ENCODE results near the gene NOS2.

Gene NOS2

DNA sequence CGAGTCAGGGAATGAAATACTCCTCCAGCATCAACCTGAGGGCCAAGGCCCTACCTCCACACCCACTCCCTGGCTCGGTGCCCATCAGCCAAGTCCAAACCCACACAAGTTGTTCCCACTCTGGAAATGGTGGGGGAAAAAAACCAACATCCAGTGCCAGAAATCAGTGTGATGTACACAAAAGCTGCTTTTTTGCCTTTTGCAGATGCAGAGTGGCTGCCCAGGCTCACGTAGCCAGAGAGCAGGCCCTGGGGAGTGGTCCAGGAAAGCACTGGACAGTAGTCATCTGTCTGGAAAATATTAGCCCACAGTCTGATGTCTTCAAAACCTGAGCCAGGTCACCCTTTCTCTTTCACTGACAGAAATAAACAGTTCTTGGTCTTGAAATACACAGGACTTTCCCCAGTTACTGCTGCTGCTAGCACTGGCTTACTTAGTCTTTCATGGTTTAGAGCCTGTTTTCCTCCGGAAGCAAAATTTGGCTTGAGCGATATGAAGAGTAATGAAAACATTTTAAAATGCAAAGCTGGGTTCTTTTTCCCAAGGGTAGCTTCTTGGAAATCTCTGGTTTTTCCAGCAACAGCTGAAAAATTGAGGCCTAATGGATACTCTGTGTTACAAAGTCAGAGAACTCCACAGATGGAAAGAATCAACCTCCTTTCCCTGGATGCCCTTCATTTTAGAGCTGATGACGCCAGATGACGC, 18.2 kb upstream of the NOS2 start:
- no peak for DNase-seq

DNA sequence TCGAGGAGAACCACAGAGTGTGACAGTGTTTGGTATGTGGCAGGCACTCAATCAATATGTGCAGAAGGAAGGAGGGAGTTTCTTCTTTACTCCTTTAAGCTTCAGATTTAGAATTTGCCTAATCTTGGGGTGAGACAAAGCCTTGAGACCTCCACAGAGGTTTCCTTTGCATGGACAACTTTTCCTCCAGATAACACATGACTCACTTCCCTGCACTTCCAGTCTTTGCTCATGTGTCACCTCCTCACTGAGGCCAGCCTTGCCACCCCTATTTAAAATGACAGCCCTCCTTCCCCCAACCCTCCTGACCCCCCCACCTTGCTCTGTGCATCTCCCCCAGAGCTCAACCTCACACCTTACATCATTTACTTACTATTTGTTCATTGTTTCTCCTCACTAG, 17.4 kb upstream of the NOS2 start:
- no peak for DNase-seq

DNA sequence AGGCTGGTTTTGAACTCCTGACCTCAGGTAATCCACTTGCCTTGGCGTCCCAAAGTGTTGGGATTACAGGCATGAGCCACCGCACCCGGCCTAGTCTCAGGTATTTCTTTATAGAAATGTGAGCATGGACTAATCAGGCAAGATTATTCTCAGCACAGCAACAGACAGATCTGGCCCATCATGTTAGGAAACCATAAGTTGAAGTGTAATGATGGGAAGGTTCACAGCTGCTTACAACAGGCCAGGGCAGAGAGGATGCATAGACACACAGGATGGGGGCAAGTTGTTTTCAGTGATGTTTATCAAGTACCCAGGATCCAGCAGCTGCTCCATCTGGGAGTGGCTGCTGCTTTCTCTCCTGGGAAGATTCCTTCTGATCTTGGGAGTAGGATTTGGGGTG, 16.6 kb upstream of the NOS2 start:
- no peak for DNase-seq

DNA sequence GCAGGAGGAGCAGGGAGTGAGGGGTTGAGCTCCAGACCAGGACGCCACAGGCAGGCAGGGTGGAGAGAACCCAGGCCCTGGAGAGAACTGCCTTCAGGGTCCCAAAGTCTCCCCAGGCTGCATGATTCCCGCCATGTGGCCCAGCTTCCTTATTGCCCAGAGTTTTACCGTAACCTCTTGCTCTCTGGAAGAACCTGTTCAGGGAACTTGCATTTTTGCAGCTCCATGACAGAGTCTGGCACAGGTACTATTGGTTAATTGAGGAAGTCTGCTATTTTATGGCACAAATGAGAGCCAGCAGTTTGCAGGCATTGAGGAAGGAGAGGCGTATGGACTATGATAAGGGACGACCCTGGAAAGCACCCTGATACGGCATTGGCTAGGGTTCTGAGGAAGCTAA, 11.6 kb upstream of the NOS2 start:
- no peak for DNase-seq

DNA sequence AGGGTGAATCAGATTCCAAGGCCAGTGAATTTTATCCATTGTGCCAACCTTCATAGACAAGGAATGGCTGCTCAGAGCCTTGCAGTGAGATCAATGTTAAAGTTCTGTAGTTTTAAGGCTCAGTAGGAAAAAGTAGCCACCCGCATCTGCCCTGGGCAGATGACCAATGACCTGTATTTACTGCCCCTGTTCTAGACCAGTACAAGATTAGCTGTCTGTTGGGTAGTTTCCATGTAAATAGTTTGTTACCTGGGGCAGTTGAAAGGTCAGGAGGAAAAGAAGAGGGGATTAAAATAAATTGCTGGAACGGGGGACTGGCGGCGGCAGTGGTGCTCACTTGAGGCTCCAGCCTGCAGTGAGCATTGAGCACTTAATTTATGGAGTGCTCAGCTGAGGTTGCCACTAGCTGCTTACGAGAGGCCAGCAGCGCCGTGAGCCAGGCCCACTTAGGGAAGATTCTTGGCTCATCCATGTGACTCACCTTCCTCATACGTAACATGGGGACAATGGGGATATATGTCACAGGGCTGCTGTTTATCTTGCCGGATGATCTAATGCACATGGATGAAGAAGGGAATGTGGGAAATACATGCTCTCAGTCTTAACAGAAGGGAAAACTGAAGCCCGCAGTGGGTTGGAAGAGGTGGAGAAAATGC, 10.7 kb upstream of the NOS2 start:
- DNase-seq = no peak

DNA sequence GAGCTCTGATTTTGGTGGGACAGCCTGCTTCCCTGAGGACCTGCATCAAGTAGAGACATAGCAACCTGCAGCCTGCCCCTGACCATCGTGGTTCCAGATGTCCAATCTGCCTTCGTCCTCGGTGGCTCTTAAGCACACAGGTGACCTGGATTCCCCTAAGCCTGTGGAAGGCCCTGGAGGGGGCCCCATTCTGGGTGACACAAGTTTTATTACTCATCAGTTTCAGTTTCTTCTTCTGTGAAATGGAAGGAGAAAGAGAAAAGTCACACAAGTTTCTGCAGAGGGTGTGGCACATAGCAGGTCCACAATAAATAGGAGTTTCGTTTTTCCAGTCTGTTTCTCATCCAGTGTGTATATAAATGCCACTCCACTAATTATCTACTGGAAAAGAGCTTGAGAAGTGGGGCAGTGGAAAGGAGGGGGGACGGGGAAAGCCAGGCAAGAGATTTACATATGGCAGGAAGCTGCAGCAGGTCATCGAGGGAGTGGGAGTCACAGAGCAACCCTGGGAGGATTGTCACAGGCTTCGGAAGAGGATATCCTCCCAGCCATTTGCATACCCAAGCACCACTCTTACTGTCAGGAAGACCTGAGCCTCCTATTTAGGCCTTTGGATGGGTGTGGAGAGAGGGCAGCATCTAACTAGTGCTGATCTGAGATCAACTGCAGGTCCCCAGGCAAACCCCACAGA, 10.0 kb upstream of the NOS2 start:
- no peak for DNase-seq

DNA sequence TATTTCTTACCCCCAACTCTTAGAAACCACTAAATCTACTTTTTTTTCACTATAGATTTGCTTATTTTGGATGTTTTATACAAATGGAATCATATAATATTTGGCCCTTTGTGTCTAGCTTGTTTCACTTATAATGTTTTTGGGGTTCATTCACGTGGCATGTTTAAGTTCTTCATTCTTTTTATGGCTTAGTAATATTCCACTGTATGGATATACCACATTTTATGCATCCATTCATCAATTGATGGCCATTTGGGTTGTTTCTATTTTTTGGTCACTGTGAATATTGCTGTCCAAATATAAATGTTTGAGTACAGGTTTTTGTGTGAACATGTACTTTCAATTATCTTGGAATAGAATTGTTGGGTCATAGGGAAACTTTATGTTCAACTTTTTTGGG, 9.2 kb upstream of the NOS2 start:
- DNase-seq = no peak

DNA sequence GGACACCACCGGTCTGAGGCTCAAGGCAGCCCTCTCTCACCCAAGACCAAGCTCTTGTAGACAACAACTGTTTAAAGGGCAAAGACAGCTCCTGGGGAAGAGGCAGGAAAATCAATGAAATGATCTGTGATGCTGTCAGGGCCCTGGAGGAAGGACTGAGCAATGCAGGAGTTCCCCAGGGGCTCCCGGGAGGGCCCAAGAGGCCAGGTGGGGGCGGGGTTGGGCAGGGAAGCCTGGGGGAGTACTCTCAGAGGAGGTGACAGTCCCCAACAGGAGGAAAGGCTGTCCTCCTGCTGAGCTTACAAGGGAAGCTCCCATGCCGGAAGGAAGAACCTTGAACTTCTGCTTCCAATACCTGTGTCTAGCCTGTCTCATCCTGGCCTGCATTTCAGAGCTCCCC, 8.3 kb upstream of the NOS2 start:
- no peak for DNase-seq

DNA sequence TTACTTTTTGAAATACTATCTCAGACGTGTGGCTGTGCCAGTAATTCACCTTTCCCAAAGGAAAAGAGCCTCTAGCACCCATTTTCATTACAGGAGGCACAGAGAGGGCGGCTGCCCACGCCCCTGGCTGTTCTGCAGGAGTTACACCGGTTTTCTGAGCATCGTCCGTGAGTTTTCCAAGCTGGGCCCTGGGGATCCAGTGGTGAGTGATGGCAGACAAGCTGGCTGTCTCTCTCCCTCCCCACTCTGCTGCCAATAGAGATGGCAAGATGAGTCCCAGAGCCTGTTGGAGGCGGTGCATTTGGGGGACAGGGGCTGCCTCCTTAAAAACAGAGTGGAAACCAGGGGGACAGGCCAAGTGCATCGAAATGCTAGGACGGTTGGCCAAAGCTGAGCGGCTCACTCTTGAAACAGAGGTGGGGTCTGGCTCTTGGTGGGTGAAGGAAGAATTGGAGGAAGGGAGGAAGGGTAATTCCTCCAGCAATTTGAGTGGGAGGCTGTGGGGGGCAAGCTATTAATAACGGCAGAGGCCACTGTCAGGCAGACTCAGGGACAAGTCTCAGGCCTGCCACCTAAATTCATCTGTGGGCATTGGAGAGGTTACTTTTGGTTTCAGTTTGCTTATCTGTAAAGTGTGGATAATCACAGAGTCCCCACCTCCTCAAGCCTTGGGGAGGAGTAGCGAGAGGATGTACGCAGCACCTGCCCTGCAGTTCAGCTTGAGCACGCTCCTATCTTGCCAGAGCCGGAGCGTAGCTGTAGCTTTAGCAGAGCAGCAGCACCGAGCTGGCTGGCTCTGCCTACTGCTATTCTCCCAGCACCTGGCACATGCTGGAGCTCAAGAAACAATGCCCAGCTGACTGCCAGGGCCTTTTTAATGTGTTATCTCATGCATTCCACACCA, 7.5 kb upstream of the NOS2 start:
- DNase-seq = no peak

DNA sequence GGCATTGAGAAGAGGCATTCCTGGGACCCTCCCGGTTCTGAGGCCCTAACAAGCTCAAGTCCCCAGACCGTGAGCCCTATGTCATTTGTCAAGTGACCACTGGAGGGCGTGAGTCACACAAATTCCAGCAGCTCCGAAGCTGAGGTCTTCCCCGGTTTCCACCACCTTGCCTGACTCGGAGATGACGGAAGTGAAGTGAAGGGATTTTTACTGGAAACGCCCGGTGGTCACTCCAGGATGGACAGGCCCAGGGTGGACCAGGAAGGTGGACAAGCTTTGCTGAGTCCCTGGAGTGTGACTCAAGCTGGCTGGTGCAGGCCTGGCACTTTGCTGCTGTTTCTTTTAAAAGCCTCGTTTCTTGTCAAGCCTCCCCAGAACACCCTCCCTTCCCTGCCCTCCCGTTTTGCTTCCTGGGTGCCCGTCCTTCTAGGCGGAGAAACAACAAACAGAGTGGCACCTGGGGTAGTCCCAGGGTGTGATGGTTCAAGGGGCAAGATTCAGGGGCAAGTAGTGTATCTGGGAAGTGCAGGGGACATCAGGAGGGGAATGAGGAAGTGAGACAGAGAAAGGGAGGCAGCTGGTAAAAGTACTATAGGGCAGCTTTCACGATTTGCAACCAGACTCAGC, 5.3 kb upstream of the NOS2 start:
- DNase-seq = peak; percentile 62 to 70

DNA sequence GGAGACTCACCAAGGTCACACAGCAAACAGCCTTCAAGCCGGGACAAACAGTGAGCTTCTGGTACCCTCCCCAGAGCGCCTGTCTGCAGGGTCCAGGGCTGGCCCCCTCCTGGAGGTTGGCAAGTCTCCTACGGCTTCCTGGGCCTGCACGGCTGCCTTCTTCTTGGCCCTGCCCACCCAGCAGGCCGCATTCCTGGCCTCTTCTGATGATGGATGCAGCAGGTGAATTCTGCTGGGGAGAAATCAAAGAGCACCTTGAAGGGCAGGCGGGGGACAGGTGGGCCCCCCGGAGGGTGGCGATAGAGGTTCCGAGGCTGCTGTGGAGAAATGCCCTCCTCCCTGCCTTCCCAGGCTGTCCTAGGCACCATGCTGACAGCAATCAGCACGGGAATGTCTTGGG, 3.8 kb upstream of the NOS2 start:
- DNase-seq = no peak

DNA sequence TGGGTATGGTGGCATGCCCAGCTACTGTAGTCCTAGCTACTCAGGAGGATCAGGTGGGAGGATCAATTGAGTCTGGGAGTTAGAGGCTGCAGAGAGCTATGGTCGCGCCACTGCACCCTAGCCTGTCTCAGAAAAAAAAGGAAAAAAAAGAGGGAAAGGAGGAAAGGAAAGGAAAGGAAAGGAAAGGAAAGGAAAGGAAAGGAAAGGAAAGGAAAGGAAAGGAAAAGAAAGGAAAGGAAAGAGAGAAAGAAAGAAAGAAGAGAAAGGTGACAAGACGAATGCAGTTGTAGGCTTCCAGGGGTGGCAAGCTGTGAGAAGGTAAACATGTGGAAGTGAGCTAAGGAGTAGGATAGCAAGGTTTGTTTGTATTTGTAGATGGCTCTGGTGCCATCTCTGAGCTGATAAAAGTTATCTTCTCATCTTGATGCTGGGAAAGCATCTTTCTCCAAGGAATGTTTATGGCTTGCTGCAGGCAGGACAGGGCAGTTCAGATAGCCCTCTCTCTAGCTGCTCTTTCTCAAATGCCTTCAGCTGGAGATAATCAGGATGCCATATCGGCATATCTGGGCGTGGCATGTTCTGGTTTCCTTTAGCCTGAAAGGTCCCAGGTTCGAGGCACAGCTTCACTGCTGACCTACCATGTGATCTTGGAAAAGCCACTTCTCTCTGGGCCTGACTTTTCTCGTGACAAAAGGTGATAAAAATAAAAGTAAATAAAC, 2.8 kb upstream of the NOS2 start:
- no peak for DNase-seq

DNA sequence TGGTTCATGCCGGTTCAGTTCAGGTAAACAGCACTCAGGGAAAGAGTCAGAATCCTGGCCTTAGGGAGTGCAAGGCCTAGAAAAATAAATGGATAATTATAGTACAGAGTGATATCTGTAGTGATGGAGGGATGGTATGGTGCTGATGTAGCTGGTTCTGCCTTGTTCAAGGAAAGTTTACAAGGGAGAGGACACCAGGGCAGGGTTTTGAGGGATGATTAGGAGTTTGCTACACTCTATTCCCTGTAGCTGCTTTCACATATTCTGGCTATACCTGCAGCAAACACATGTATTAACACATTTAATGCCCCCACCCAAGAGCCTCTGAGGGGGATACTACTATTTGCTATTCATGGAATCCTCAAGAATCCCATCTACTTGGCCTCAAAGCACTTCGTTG, 1.7 kb upstream of the NOS2 start:
- no peak for DNase-seq

DNA sequence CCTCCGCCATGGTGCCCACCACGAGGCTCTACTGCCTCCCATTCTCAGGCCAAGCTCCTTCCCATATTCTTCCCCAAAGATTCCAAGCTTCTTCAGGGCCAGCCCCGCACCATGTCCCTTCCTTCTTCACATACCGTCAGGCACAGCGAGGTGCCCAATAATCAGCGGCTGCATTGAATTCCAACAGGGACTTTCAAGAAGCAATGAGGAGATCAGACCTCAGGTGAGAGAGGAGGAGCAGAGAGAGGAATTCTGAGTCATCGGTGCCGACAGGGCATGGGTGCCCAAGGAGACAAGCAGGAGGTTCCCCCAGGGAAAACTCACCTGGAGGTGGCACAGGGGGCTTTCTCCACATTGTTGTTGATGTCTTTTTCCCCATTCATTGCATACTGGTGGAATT, 2.0 kb downstream of the NOS2 start:
- DNase-seq = no peak

DNA sequence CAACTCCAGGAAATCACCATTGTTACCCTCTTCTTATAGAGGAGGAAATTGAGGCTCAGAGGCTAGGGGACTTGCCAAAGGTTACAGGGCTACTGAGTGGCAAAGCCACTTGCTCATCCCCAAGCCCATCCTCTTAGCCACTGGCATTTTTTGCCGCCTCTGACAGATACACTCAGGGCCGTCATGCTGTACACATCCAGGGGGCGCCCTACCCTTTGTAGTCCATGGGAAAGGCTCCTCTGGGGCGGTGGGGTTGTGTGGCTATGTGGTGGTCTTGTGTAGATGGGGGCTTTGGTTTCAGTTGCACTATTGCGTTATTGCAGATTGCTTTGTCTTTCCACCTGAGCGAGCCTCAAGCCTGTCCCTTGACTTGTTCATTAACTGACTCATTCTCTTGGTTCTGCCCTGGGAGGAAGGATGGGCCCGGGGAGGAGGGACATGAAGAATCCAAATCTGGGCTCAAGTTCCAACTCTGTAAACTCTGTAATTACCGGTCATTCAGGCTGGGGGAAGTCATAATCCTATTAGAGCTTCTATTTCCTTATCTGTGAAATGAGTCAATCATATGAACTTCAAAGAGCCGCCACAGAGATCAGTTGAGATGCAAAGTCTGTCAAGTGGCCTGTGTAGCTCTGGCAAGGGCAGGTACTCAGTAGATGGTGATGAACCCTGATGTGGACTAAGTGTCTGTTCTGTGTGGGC, 2.8 kb downstream of the NOS2 start:
- DNase-seq = no peak

DNA sequence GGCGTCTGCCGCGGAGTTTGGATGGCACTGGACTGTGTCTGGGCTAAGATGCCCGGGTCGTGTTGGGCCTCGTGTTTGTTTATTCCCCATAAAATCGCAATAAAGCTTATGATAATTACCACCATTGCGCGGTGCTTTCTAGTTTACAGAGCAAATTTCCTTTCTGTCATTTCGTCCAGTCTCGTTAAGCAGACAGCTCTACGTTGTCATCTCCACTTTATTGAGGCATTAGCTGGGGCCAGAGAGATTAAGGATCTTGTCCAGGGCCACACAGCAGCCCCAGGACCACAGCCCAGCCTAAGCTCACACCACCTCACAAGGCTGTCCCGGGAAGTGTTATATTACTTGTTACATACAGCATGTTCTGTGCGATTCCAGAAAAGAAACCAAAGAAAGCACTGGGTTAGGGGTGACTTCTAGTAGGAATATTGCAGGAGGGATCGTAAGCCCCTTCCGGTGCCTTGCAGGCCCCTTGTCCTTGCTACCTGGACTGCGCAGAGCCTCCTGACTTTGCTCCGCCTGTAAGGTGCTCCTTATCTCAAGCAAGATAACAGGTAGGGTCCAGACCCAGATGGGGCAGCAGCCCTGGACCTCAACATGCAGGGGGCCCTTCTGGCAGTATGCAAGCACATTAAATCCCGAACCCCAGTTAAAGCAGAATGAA, 6.3 kb downstream of the NOS2 start:
- DNase-seq = no peak

DNA sequence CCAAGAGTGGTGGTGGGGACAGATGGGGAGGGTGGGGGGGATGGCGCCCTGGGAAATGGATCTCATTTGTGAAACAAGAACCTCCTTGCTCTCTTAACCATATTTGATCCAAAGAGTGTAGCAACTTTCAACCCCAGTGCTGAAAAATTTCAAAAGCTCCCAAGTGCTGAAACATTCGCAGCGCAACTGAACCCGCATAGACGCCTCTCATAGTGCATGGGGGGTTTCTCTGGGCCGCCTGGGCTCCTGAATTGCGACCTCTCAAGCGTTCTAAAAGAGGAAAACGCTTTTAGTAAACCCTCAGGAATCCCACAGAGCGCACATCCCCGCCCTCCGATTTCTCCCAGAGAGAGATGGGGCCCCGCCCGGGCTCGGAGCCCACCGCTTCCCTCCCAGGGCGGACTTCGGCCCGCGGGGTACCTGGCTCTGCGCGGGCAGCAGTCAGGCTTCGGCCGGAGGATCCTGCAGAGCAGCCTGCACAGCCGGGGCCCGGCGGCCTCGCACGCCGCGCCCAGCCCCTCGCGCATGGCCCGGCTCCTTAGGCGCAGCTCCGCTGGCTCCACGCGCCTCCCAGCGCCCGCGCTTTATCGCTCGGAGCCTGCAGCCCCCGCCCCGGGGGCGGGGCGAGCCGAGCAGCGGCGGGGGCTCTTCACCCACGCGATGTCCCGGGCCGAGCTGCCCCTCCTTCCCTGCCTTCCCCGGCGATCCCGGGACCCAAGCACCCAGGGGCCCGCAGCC, 7.0 kb downstream of the NOS2 start:
- no peak for DNase-seq

DNA sequence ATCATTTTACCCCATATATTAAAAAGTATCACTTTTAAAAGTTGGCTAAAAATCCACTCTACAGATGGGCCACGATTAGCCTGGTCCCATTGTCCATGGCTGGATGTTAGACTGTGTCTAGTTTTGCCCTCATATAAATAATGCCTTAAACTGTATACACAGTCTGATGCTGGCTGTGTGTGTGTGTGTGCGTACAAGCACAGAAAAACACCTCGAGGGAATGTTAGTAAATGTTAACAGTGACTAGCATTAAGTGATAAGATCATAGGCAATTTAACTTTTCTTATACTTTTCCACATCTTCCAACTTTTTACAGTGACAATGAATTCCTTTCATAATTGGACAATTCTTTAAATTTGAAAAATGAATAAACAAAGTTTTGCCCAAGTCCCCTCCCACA, 8.2 kb downstream of the NOS2 start:
- DNase-seq = no peak

DNA sequence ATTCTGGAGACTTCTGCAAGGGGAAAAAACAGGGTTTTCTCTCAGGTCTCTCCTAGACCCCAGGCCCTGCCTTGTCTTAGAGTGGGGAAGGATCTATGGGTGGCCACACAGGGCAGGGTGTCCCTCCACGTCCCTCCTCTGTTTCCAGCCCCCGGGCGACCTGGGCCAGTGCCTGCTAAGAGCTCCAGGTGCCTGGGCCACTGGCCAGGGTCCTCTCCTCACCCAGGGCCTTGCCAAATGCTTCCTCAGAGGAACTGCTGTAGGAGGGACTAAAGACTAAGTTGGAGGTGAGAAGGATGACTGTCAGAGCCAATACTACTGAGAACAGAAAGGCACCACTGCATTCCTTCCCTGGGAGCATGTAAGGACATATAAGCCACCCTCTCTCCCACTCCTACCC, 11.4 kb downstream of the NOS2 start:
- no peak for DNase-seq

Measured in NCI-H2081 (cell line).